Neuronal stem cell (in vitro differentiated cells): Measurements from ENCODE around the gene ATP8A1.

Experiments used
- DNase-seq: peaks from one replicate; pipeline ENCODE4 v3.0.0-alpha.2; 2013; ENCODE audit warnings: low spot score
- H2AFZ ChIP-seq: one replicate; pipeline ENCODE4 v1.6.1; 2013; ENCODE audit warnings: mild to moderate bottlenecking, low read length, inconsistent platforms
- H2AK5ac ChIP-seq: 2 replicates; pipeline ENCODE4 v1.6.1; 2013; ENCODE audit warnings: low read depth, mild to moderate bottlenecking, inconsistent platforms, low read length, moderate library complexity, mixed read lengths
- H2BK120ac ChIP-seq: 2 replicates; pipeline ENCODE4 v1.6.1; 2013; ENCODE audit warnings: low read depth, mild to moderate bottlenecking, inconsistent platforms, low read length, moderate library complexity, mixed read lengths
- H2BK12ac ChIP-seq: one replicate; pipeline ENCODE4 v1.6.1; 2013; ENCODE audit warnings: low read length, inconsistent platforms
- H2BK15ac ChIP-seq: 2 replicates; pipeline ENCODE4 v1.6.1; 2013; ENCODE audit warnings: mild to moderate bottlenecking, low read length, inconsistent platforms, mixed read lengths
- H2BK5ac ChIP-seq: one replicate; pipeline ENCODE4 v1.6.1; 2013; ENCODE audit warnings: inconsistent platforms, mild to moderate bottlenecking, low read length, moderate library complexity
- H3K14ac ChIP-seq: one replicate; pipeline ENCODE4 v1.6.1; 2013; ENCODE audit warnings: low read length, inconsistent platforms
- H3K18ac ChIP-seq: 2 replicates; pipeline ENCODE4 v1.6.1; 2013; ENCODE audit warnings: low read length, inconsistent platforms
- H3K23ac ChIP-seq: 2 replicates; pipeline ENCODE4 v1.6.1; 2013; ENCODE audit warnings: low read depth, mild to moderate bottlenecking, mixed read lengths, low read length, inconsistent platforms; ENCODE audit not compliant: poor library complexity
- H3K27ac ChIP-seq: replicated peaks from 3 replicates; pipeline ENCODE4 v1.5.1; 2013; ENCODE audit warnings: low read length, inconsistent platforms
- H3K27me3 ChIP-seq, 3 experiments: 2 replicates each; pipeline ENCODE4 v1.6.1; 2013; ENCODE audit warnings: low read length in 3 of 3, mild to moderate bottlenecking in 2 of 3, inconsistent platforms in 1 of 3, low read depth in 1 of 3, mixed read lengths in 1 of 3, moderate library complexity in 1 of 3; ENCODE audit not compliant: control insufficient read depth in 3 of 3, insufficient read depth in 3 of 3
- H3K36me3 ChIP-seq, 2 donors: replicated peaks in 1 of 2; 2 replicates each; pipeline ENCODE4 v1.6.1; 2013; ENCODE audit warnings: low read length in 2 of 2; ENCODE audit not compliant: control insufficient read depth in 2 of 2, insufficient read depth in 2 of 2
- H3K4ac ChIP-seq: 2 replicates; pipeline ENCODE4 v1.6.1; 2013; ENCODE audit warnings: inconsistent platforms, mild to moderate bottlenecking, low read length, moderate library complexity
- H3K4me1 ChIP-seq, 2 donors: 1 replicate in 1 of 2; 2 replicates in 1 of 2; pipeline ENCODE4 v1.6.1; 2013; ENCODE audit warnings: low read length in 2 of 2, low read depth in 1 of 2; ENCODE audit not compliant: control insufficient read depth in 2 of 2, insufficient read depth in 1 of 2
- H3K4me2 ChIP-seq: one replicate; pipeline ENCODE4 v1.6.1; 2013; ENCODE audit warnings: mild to moderate bottlenecking, low read length, inconsistent platforms; ENCODE audit not compliant: insufficient read depth, poor library complexity, severe bottlenecking
- H3K4me3 ChIP-seq, 2 donors: 2 replicates each; pipeline ENCODE4 v1.5.1; 2013; ENCODE audit warnings: low read length in 2 of 2, mild to moderate bottlenecking in 2 of 2, inconsistent platforms in 1 of 2, moderate library complexity in 1 of 2
- H3K79me1 ChIP-seq: one replicate; pipeline ENCODE4 v1.6.1; 2013; ENCODE audit warnings: low read depth, mild to moderate bottlenecking, inconsistent platforms, low read length, moderate library complexity
- H3K9ac ChIP-seq: one replicate; pipeline ENCODE4 v1.6.1; 2013; ENCODE audit warnings: mild to moderate bottlenecking, low read depth, low read length, inconsistent platforms; ENCODE audit not compliant: poor library complexity
- H3K9me3 ChIP-seq, 2 donors: replicated peaks in 1 of 2; 2 replicates each; pipeline versions ENCODE3 to v1.6.1; 2013; ENCODE audit warnings: low read length in 2 of 2, mild to moderate bottlenecking in 2 of 2, inconsistent platforms in 1 of 2, low read depth in 1 of 2, mixed read lengths in 1 of 2, moderate library complexity in 1 of 2; ENCODE audit not compliant: control insufficient read depth in 2 of 2, insufficient read depth in 1 of 2
- H4K8ac ChIP-seq: one replicate; pipeline ENCODE4 v1.6.1; 2013; ENCODE audit warnings: low read depth, mild to moderate bottlenecking, inconsistent platforms, low read length, moderate library complexity
- H4K91ac ChIP-seq: one replicate; pipeline ENCODE4 v1.6.1; 2013; ENCODE audit warnings: low read length, low read depth, mild to moderate bottlenecking, inconsistent platforms; ENCODE audit not compliant: poor library complexity
- WGBS, 2 donors: extraction: QIAGEN DNeasy Blood & Tissue Kit; methylation state at CpG; one replicate each; pipeline ENCODE4 v1.1.7; 2013; ENCODE audit warnings: missing lambda C conversion rate in 2 of 2, mixed read lengths in 1 of 2; ENCODE audit not compliant: insufficient read length in 2 of 2, insufficient replicate concordance in 1 of 2; ENCODE audit errors: extremely low coverage in 2 of 2; 5-methylcytosine and 5-hydroxymethylcytosine counted together

Gene ATP8A1

GRCh38 chr4:42445038-42445437 is 211.9 kb downstream of the ATP8A1 start:
- no peak overlapping the region for H3K4ac ChIP-seq
- H4K8ac ChIP-seq = no peak overlapping the region
- H3K9ac ChIP-seq = no peak overlapping the region
- H2AFZ ChIP-seq = no peak overlapping the region
- no CpG with 5 or more reads among the region's 5 CpGs for WGBS, 2 donors
- H3K4me3 ChIP-seq = no peak overlapping the region
- no peak overlapping the region for H3K4me2 ChIP-seq
- no peak overlapping the region for H2BK5ac ChIP-seq
- H3K4me1 ChIP-seq = no peaks in the 10 kb centered on the region
- no peak overlapping the region for H2AK5ac ChIP-seq
- no peak overlapping the region for H2BK15ac ChIP-seq
- no peak overlapping the region for H3K27ac ChIP-seq
- H3K14ac ChIP-seq = no peak overlapping the region
- no peaks in the 10 kb centered on the region for H3K79me1 ChIP-seq
- no peaks in the 10 kb centered on the region for H3K27me3 ChIP-seq
- no peak overlapping the region for H3K23ac ChIP-seq
- H3K36me3 ChIP-seq = no peaks in the 10 kb centered on the region
- H2BK120ac ChIP-seq = no peak overlapping the region
- H2BK12ac ChIP-seq = no peak overlapping the region
- H3K9me3 ChIP-seq = no peaks in the 10 kb centered on the region
- no peak overlapping the region for H3K18ac ChIP-seq
- H4K91ac ChIP-seq = no peak overlapping the region
- no peak for DNase-seq

- no peak overlapping the region for H2BK5ac ChIP-seq
- no peaks in the 10 kb centered on the region for H3K9me3 ChIP-seq
- H2BK12ac ChIP-seq = no peak overlapping the region
- no peak overlapping the region for H2BK120ac ChIP-seq
- no peak overlapping the region for H4K8ac ChIP-seq
- no peak overlapping the region for H3K4me3 ChIP-seq
- no peaks in the 10 kb centered on the region for H3K79me1 ChIP-seq
- H3K27ac ChIP-seq = no peak overlapping the region
- H2AK5ac ChIP-seq = no peak overlapping the region
- no peak overlapping the region for H2BK15ac ChIP-seq
- no peak overlapping the region for H4K91ac ChIP-seq
- peaks cover 0 to 2% (median 0%) of the 10 kb centered on the region in 3 experiments for H3K27me3 ChIP-seq
- no peak overlapping the region for H3K14ac ChIP-seq
- no peaks in the 10 kb centered on the region for H3K4me1 ChIP-seq
- H3K36me3 ChIP-seq = no peaks in the 10 kb centered on the region
- no peak overlapping the region for H3K9ac ChIP-seq
- no peak for DNase-seq
- no CpG with 5 or more reads among the region's 2 CpGs for WGBS, 2 donors
- no peak overlapping the region for H3K4me2 ChIP-seq
- H3K18ac ChIP-seq = no peak overlapping the region
- H3K4ac ChIP-seq = no peak overlapping the region
- no peak overlapping the region for H2AFZ ChIP-seq
- H3K23ac ChIP-seq = no peak overlapping the region
These were observed 214.3 kb downstream of the ATP8A1 start for GRCh38 chr4:42442601-42443000.

- Histone ChIP-seq H2BK120ac (no peak overlapping the region), H3K9me3 (no peaks in the 10 kb centered on the region), H3K4me3 (no peak overlapping the region), H2BK5ac (no peak overlapping the region), H3K79me1 (no peaks in the 10 kb centered on the region), H3K4ac (no peak overlapping the region), H3K14ac (no peak overlapping the region), H3K36me3 (no peaks in the 10 kb centered on the region), H3K4me2 (no peak overlapping the region), H3K18ac (no peak overlapping the region), H3K27me3 (peaks cover 0 to 2% (median 0%) of the 10 kb centered on the region in 3 experiments), H3K27ac (no peak overlapping the region), H4K8ac (no peak overlapping the region), H2BK15ac (no peak overlapping the region), H4K91ac (no peak overlapping the region), H2AFZ (no peak overlapping the region), H2BK12ac (no peak overlapping the region), H3K9ac (no peak overlapping the region), H3K23ac (no peak overlapping the region), H2AK5ac (no peak overlapping the region), H3K4me1 (no peaks in the 10 kb centered on the region)
- no peak for DNase-seq
- no CpG with 5 or more reads among the region's 4 CpGs for WGBS, 2 donors
These were observed 216.8 kb downstream of the ATP8A1 start for GRCh38 chr4:42440083-42440482.

GRCh38 chr4:42436928-42437565 is 219.9 kb downstream of the ATP8A1 start:
- H3K27me3 ChIP-seq = peaks cover 0 to 2% (median 0%) of the 10 kb centered on the region in 3 experiments
- peaks cover 0 to 2% of the 10 kb centered on the region in 2 donors for H3K9me3 ChIP-seq
- H4K8ac ChIP-seq = no peak overlapping the region
- H3K23ac ChIP-seq = no peak overlapping the region
- H2BK120ac ChIP-seq = no peak overlapping the region
- no peak overlapping the region for H3K9ac ChIP-seq
- H3K4me3 ChIP-seq = no peak overlapping the region
- H2BK15ac ChIP-seq = no peak overlapping the region
- no peaks in the 10 kb centered on the region for H3K36me3 ChIP-seq
- H3K18ac ChIP-seq = no peak overlapping the region
- DNase-seq = no peak
- no peak overlapping the region for H2BK12ac ChIP-seq
- H2AK5ac ChIP-seq = no peak overlapping the region
- no peak overlapping the region for H3K4me2 ChIP-seq
- no peak overlapping the region for H2AFZ ChIP-seq
- WGBS, 2 donors = no CpG with 5 or more reads among the region's 7 CpGs
- no peak overlapping the region for H4K91ac ChIP-seq
- no peaks in the 10 kb centered on the region for H3K4me1 ChIP-seq
- H3K79me1 ChIP-seq = no peaks in the 10 kb centered on the region
- H3K27ac ChIP-seq = no peak overlapping the region
- no peak overlapping the region for H3K4ac ChIP-seq
- H3K14ac ChIP-seq = no peak overlapping the region
- H2BK5ac ChIP-seq = no peak overlapping the region
